K562 (cell line): Measurements from ENCODE around the gene PPP1R9A. TPM values are rescaled to one million over a fixed set of nuclear protein-coding genes. Genes with fewer than 3 reads are reported as not detected.

Experiments used
- ATAC-seq: fragments of 200-7000 bp; cut with Tn5 transposase; 3 replicates; pipeline ENCODE4 v1.9.1; 2020; ENCODE audit warnings: moderate library complexity
- BruUV-seq: library from RNA; stranded (reverse); fragments of 400-500 nt; replicated peaks from 2 replicates; lab custom pipeline; 2021; lab: Mats Ljungman, UMichigan
- CTCF ChIA-PET: fragments of 300-600 bp; formaldehyde crosslinking; extraction: SDS; loops from one replicate; lab custom pipeline; 2021; ENCODE audit warnings: low intra/inter-chr PET ratio; lab: Yijun Ruan, JAX
- POLR2A ChIA-PET: fragments of 300-600, 350-650 bp; sonication (Branson Sonifier 250); formaldehyde crosslinking; extraction: SDS; loops from one replicate; lab custom pipeline; 2021; ENCODE audit warnings: antibody characterized with exemption, inconsistent platforms; lab: Yijun Ruan, JAX
- DNase-seq, 4 experiments: peaks; one replicate each; pipeline versions ENCODE4 v3.0.0 to v3.0.0-alpha.2; 2011 to 2018; ENCODE audit warnings: low spot score in 3 of 4, mixed read lengths in 3 of 4; ENCODE audit errors: extremely low read depth in 1 of 4
- FAIRE-seq: peaks from 2 replicates; lab custom pipeline; 2011; peaks lifted over from hg19 to GRCh38; lab: Jason Lieb, UNC
- H2AFZ ChIP-seq: 2 replicates; pipeline ENCODE4 v1.6.0; 2011; ENCODE audit warnings: low read depth, low read length, control low read depth, inconsistent platforms
- H3K27ac ChIP-seq: fragments of 200-600 bp; 3 replicates; pipeline ENCODE4 v1.8.0; 2011; ENCODE audit warnings: low read depth, mild to moderate bottlenecking, control low read depth, inconsistent platforms, low read length, moderate library complexity, mixed read lengths; ENCODE audit errors: extremely low read depth
- H3K27me3 ChIP-seq, 2 experiments: fragments of 300-600 bp in 1 of 2; 2 replicates in 1 of 2; 3 replicates in 1 of 2; pipeline versions ENCODE4 v1.6.0 to v1.8.0; 2011; ENCODE audit warnings: inconsistent platforms in 2 of 2, low read length in 2 of 2, mild to moderate bottlenecking in 1 of 2, mixed read lengths in 1 of 2, moderate library complexity in 1 of 2; ENCODE audit not compliant: control insufficient read depth in 2 of 2, insufficient read depth in 2 of 2
- H3K36me3 ChIP-seq: fragments of 300-600 bp; 3 replicates; pipeline ENCODE4 v1.8.0; 2011; ENCODE audit warnings: mild to moderate bottlenecking, low read length, inconsistent platforms; ENCODE audit not compliant: control insufficient read depth, insufficient read depth
- H3K4me1 ChIP-seq, 2 experiments: fragments of 200-600 bp in 1 of 2; replicated peaks in 1 of 2; 2 replicates in 1 of 2; 3 replicates in 1 of 2; pipeline versions ENCODE4 v1.5.1 to v1.8.0; 2011; ENCODE audit warnings: inconsistent platforms in 2 of 2, low read length in 2 of 2, mild to moderate bottlenecking in 1 of 2, mixed read lengths in 1 of 2, moderate library complexity in 1 of 2; ENCODE audit not compliant: control insufficient read depth in 2 of 2, insufficient read depth in 2 of 2
- H3K4me2 ChIP-seq: 2 replicates; pipeline ENCODE4 v1.6.1; 2011; ENCODE audit warnings: low read length, control low read depth, inconsistent platforms, mixed read lengths; ENCODE audit not compliant: insufficient read depth
- H3K4me3 ChIP-seq: fragments of 200-600 bp; sonication (generic), shearing (Covaris generic); 2 replicates; pipeline ENCODE4 v1.5.1; 2016; ENCODE audit warnings: control low read depth, inconsistent platforms
- H3K79me2 ChIP-seq: fragments of 200-600 bp; 3 replicates; pipeline ENCODE4 v1.8.0; 2011; ENCODE audit warnings: low read length, inconsistent platforms; ENCODE audit not compliant: control insufficient read depth, insufficient read depth
- H3K9ac ChIP-seq, 2 experiments: 2 replicates each; pipeline versions ENCODE4 v1.6.0 to v1.6.1; 2011; ENCODE audit warnings: low read depth in 2 of 2, low read length in 2 of 2, control low read depth in 1 of 2, inconsistent platforms in 1 of 2, mild to moderate bottlenecking in 1 of 2, mixed read lengths in 1 of 2; ENCODE audit not compliant: insufficient read depth in 1 of 2
- H3K9me1 ChIP-seq: one replicate; pipeline ENCODE4 v1.6.0; 2011; ENCODE audit warnings: inconsistent platforms, mild to moderate bottlenecking, low read length, moderate library complexity; ENCODE audit not compliant: control insufficient read depth, insufficient read depth
- H3K9me3 ChIP-seq: replicated peaks from 2 replicates; pipeline ENCODE4 v1.5.1; 2011; ENCODE audit warnings: low read depth, low read length, inconsistent platforms; ENCODE audit not compliant: control insufficient read depth, insufficient read depth
- H4K20me1 ChIP-seq: replicated peaks from 2 replicates; pipeline ENCODE4 v1.6.1; 2011; ENCODE audit warnings: low read length, inconsistent platforms, mixed read lengths; ENCODE audit not compliant: control insufficient read depth, insufficient read depth
- ADNP ChIP-seq: fragments of 200-800 bp; sonication (Bioruptor generic); IDR thresholded peaks from 2 replicates; pipeline ENCODE4 v1.6.1; 2016; ENCODE audit warnings: missing genetic modification characterization, missing compliant biosample characterization
- ARHGAP35 ChIP-seq: fragments of 450-650 bp; IDR thresholded peaks from 2 replicates; pipeline ENCODE4 v1.6.1; 2018; ENCODE audit not compliant: partially characterized antibody
- CBFA2T3 ChIP-seq: fragments of 450-650 bp; IDR thresholded peaks from 2 replicates; pipeline ENCODE4 v1.6.1; 2017
- HNRNPL ChIP-seq: fragments of 200-400 bp; formaldehyde crosslinking; IDR thresholded peaks from 2 replicates; pipeline ENCODE4 v1.6.1; 2017; ENCODE audit warnings: low read depth, mild to moderate bottlenecking, low read length
- RBBP5 ChIP-seq: fragments of 200-600 bp; sonication (generic); IDR thresholded peaks from 2 replicates; pipeline ENCODE4 v1.6.1; 2012; ENCODE audit warnings: borderline replicate concordance, mild to moderate bottlenecking, low read length, control low read depth, inconsistent platforms; ENCODE audit not compliant: insufficient read depth, poor library complexity, severe bottlenecking
- SLC30A9 ChIP-seq: fragments of 250-450 bp; sonication (Bioruptor Pico); IDR thresholded peaks from 2 replicates; pipeline ENCODE4 v1.8.0; 2022; ENCODE audit warnings: mild to moderate bottlenecking, moderate library complexity
- SMC3 ChIP-seq: conservative IDR thresholded peaks from 2 replicates; pipeline ENCODE4 v1.6.1; 2011; ENCODE audit warnings: low read depth, low read length, improper control_type of control experiment; ENCODE audit not compliant: insufficient read depth
- SNIP1 ChIP-seq: fragments of 450-650 bp; IDR thresholded peaks from 2 replicates; pipeline ENCODE4 v1.7.1; 2017; ENCODE audit warnings: low read depth, mild to moderate bottlenecking
- TSHZ1 ChIP-seq: fragments of 250-450 bp; sonication (Bioruptor Pico); IDR thresholded peaks from 2 replicates; pipeline ENCODE4 v1.4.0; 2020; ENCODE audit warnings: mild to moderate bottlenecking, moderate library complexity
- YY1 ChIP-seq, 3 experiments: IDR thresholded peaks; 2 replicates each; pipeline ENCODE4 v1.6.1; 2011; ENCODE audit warnings: low read length in 2 of 3, mild to moderate bottlenecking in 2 of 3, moderate library complexity in 2 of 3, borderline replicate concordance in 1 of 3, control low read depth in 1 of 3, low read depth in 1 of 3; ENCODE audit not compliant: insufficient read depth in 3 of 3, insufficient replicate concordance in 2 of 3, control insufficient read depth in 1 of 3, insufficient read length in 1 of 3; ENCODE audit errors: extremely low read depth in 1 of 3
- ZNF717 ChIP-seq: fragments of 250-450 bp; sonication (Bioruptor Pico); IDR thresholded peaks from 2 replicates; pipeline ENCODE4 v1.5.0; 2021
- ZNF780A ChIP-seq: fragments of 250-450 bp; sonication (Bioruptor Pico); IDR thresholded peaks from 2 replicates; pipeline ENCODE4 v1.5.0; 2021; ENCODE audit warnings: mild to moderate bottlenecking
- WGBS: fragments of 100-300 bp; shearing (Covaris generic); methylation state at CpG from one replicate; pipeline ENCODE4 v1.1.6; 2016; ENCODE audit warnings: low coverage, mixed read lengths; ENCODE audit not compliant: insufficient coverage; ENCODE audit errors: missing lambda C conversion rate; 5-methylcytosine and 5-hydroxymethylcytosine counted together
- in situ Hi-C: fragments of 300-500 bp; cut with MboI; formaldehyde crosslinking; loops from 4 replicates; pipeline ENCODE4 v1.15.0; 2018; ENCODE audit warnings: inconsistent platforms, mixed read lengths
- intact Hi-C: fragments of 100-400 bp; cut with micrococcal nuclease; formaldehyde crosslinking; loops from 2 replicates; pipeline ENCODE4 v1.14.2; 2022
- polyA plus RNA-seq, 8 experiments: library from polyadenylated mRNA; depleted of rRNA in 4 of 8; stranded (reverse) in 5 of 8; unstranded in 3 of 8; fragments of >200 nt; fragmentation: Nextera tagmentation in 2 of 8; fragmentation: Illumina TruSeq in 1 of 8; extraction: Ambion mirVana in 2 of 8; extraction: Trizol in 1 of 8; gene quantifications; 2 replicates each; pipeline versions ENCODE4 v1.2.1 to v1.2.3, GENCODE V29; 2011 to 2014; ENCODE audit warnings: inconsistent platforms in 1 of 8, missing spikeins in 1 of 8
- total RNA-seq, 7 experiments: library from RNA; depleted of rRNA in 6 of 7; stranded (reverse); fragments of >200 nt in 6 of 7; fragmentation: Illumina TruSeq in 2 of 7; extraction: Trizol in 2 of 7; gene quantifications; 2 replicates each; pipeline versions ENCODE4 v1.2.1 to v1.2.3, GENCODE V29; 2011 to 2021; ENCODE audit warnings: low replicate concordance in 1 of 7
- TF ChIP-seq, protein P1 (sequence below): IDR thresholded peaks from 3 replicates; pipeline ENCODE4 v1.6.1; 2011; ENCODE audit warnings: borderline replicate concordance, mild to moderate bottlenecking, moderate library complexity; ENCODE audit not compliant: insufficient read length; ENCODE audit errors: extremely low read depth
- TF ChIP-seq, protein P2 (sequence below): fragments of 200-800 bp; sonication (Bioruptor generic); IDR thresholded peaks from 2 replicates; pipeline ENCODE4 v1.6.1; 2017; ENCODE audit warnings: missing genetic modification characterization, missing compliant biosample characterization

The PPP1R9A gene
- total and polyA plus RNA-seq, 9 of the 15 experiments (the other 6 are each of a cell fraction or from before 2014, with no cell fraction given), result 0.24 TPM; not detected in 8

DNA sequence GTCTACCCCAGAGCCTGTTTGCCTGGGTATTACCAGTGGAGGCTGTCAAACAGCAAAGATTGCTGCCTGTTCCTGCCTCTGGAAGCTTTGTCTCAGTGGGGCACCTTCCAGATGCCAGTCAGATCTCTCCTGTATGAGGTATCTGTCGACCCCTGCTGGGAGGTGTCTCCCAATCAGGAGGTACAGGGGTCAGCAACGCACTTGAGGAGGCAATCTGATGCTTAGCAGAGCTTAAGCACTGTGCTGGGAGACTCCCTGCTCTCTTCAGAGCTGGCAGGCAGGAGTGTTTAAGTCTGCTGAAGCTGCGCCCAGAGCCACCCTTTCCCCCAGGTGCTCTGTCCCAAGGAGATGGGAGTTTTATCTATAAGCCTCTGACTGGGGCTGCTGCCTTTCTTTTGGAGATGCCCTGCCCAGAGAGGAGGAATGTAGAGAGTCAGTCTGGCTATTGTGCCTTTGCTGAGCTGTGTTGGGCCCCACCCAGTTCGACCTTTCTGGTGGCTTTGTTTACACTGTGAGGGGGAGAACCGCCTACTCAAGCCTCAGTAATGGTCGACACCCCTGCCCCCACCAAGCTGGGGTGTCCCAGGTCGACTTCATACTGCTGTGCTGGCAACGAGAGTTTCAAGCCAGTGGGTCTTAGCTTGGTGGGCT, 62.2 kb downstream of the PPP1R9A start:
- CTCF ChIA-PET, result no interaction called here
- no peak overlapping the region for H3K4me3 ChIP-seq
- TF ChIP-seq, protein P1, sequence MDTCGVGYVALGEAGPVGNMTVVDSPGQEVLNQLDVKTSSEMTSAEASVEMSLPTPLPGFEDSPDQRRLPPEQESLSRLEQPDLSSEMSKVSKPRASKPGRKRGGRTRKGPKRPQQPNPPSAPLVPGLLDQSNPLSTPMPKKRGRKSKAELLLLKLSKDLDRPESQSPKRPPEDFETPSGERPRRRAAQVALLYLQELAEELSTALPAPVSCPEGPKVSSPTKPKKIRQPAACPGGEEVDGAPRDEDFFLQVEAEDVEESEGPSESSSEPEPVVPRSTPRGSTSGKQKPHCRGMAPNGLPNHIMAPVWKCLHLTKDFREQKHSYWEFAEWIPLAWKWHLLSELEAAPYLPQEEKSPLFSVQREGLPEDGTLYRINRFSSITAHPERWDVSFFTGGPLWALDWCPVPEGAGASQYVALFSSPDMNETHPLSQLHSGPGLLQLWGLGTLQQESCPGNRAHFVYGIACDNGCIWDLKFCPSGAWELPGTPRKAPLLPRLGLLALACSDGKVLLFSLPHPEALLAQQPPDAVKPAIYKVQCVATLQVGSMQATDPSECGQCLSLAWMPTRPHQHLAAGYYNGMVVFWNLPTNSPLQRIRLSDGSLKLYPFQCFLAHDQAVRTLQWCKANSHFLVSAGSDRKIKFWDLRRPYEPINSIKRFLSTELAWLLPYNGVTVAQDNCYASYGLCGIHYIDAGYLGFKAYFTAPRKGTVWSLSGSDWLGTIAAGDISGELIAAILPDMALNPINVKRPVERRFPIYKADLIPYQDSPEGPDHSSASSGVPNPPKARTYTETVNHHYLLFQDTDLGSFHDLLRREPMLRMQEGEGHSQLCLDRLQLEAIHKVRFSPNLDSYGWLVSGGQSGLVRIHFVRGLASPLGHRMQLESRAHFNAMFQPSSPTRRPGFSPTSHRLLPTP, result no peak
- TF ChIP-seq YY1 (IDR thresholded peaks at IDR 0.05; ENCODE audit: borderline replicate concordance in 1 of 3, control insufficient read depth in 1 of 3, extremely low read depth in 1 of 3, insufficient read depth in 3 of 3, insufficient read length in 1 of 3, insufficient replicate concordance in 2 of 3, low read depth in 1 of 3, low read length in 2 of 3), result no peak
- TF ChIP-seq ZNF717 (CRISPR knock-in tag), result no peak
- TF ChIP-seq CBFA2T3, result no peak
- no peak for TF ChIP-seq SLC30A9
- no peak for TF ChIP-seq HNRNPL
- TF ChIP-seq, protein P2, sequence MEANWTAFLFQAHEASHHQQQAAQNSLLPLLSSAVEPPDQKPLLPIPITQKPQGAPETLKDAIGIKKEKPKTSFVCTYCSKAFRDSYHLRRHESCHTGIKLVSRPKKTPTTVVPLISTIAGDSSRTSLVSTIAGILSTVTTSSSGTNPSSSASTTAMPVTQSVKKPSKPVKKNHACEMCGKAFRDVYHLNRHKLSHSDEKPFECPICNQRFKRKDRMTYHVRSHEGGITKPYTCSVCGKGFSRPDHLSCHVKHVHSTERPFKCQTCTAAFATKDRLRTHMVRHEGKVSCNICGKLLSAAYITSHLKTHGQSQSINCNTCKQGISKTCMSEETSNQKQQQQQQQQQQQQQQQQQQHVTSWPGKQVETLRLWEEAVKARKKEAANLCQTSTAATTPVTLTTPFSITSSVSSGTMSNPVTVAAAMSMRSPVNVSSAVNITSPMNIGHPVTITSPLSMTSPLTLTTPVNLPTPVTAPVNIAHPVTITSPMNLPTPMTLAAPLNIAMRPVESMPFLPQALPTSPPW (CRISPR knock-in tag), result no peak
- no peak for TF ChIP-seq SMC3
- no peak for TF ChIP-seq ZNF780A
- no peak for TF ChIP-seq ARHGAP35
- TF ChIP-seq ADNP (tag), result no peak
- no peak for TF ChIP-seq SNIP1
- TF ChIP-seq TSHZ1 (CRISPR knock-in tag), result no peak
- no peak for TF ChIP-seq RBBP5

More for the DNA sequence above, 62.2 kb downstream of the PPP1R9A start:
- Histone ChIP-seq H3K79me2 (no peaks in the 10 kb centered on the region), H3K36me3 (no peaks in the 10 kb centered on the region), H4K20me1 (no peaks in the 10 kb centered on the region), H3K4me2 (no peak overlapping the region), H3K9me3 (no peaks in the 10 kb centered on the region; the same call in 1 of the 2 replicates), H3K27me3 (no peaks in the 10 kb centered on the region), H3K9ac (no peak overlapping the region), H3K27ac (no peak overlapping the region), H2AFZ (no peak overlapping the region), H3K4me1 (no peaks in the 10 kb centered on the region), H3K9me1 (no peaks in the 10 kb centered on the region)
- POLR2A ChIA-PET, result no interaction called here
- no peak for DNase-seq
- WGBS, result 2% methylated on average over 8 of the region's 8 CpGs
- in situ Hi-C loops, result no loop called here
- no TSS peak for BruUV-seq
- no peak for ATAC-seq
- intact Hi-C loops, result loop anchor here (5.0 kb wide), 1 partner anchor 508 kb away; no protein-coding TSS in a partner anchor
- no peak for FAIRE-seq
